GM18520 (cell line): ENCODE measurements around the gene ADAMTS12.
"Not testable (repeated sequence)": the region's sequence is repeated elsewhere in the genome, so short reads cannot be mapped to it uniquely, and the experiment has no call there.

ENCODE experiments used
- ATAC-seq: cut with Tn5 transposase; IDR thresholded peaks from one replicate; pipeline ENCODE4 v1.9.1; 2021; ENCODE audit not compliant: unreplicated experiment

Gene ADAMTS12

GRCh38 chr5:33914844-33915243, 23.1 kb upstream of the ADAMTS12 start:
- not testable (repeated sequence) for ATAC-seq

GRCh38 chr5:33906248-33906647, 14.5 kb upstream of the ADAMTS12 start:
- ATAC-seq: not testable (repeated sequence)

- no peak for ATAC-seq
These were observed 13.6 kb upstream of the ADAMTS12 start for GRCh38 chr5:33905381-33905780.

- ATAC-seq: no peak
These were observed 11.3 kb upstream of the ADAMTS12 start for GRCh38 chr5:33903118-33903517.

- ATAC-seq: no peak
These were observed 9.4 kb upstream of the ADAMTS12 start for GRCh38 chr5:33901156-33901555.

GRCh38 chr5:33894566-33894965, 2.8 kb upstream of the ADAMTS12 start:
- ATAC-seq: no peak

- no peak for ATAC-seq
These were observed 889 bp upstream of the ADAMTS12 start for GRCh38 chr5:33892620-33893137.

- ATAC-seq: no peak
These were observed 373 bp downstream of the ADAMTS12 start for GRCh38 chr5:33891446-33891787.

- ATAC-seq: no peak
These were observed 1.4 kb downstream of the ADAMTS12 start for GRCh38 chr5:33890131-33891032.

- ATAC-seq: no peak
These were observed 3.2 kb downstream of the ADAMTS12 start for GRCh38 chr5:33888587-33888986.

GRCh38 chr5:33887268-33887667, 4.5 kb downstream of the ADAMTS12 start:
- no peak for ATAC-seq

- no peak for ATAC-seq
These were observed 5.5 kb downstream of the ADAMTS12 start for GRCh38 chr5:33886283-33886682.

GRCh38 chr5:33885679-33886078, 6.1 kb downstream of the ADAMTS12 start:
- ATAC-seq: no peak

GRCh38 chr5:33883482-33883881, 8.3 kb downstream of the ADAMTS12 start:
- ATAC-seq: no peak

GRCh38 chr5:33880319-33880718, 11.5 kb downstream of the ADAMTS12 start:
- ATAC-seq: no peak

- no peak for ATAC-seq
These were observed 14.3 kb downstream of the ADAMTS12 start for GRCh38 chr5:33877449-33877848.

- ATAC-seq: no peak
These were observed 24.5 kb downstream of the ADAMTS12 start for GRCh38 chr5:33867241-33867640.

GRCh38 chr5:33859177-33859576, 32.6 kb downstream of the ADAMTS12 start:
- ATAC-seq: not testable (repeated sequence)

GRCh38 chr5:33857037-33857436, 34.8 kb downstream of the ADAMTS12 start:
- peak; percentile 74 for ATAC-seq

- no peak for ATAC-seq
These were observed 36.4 kb downstream of the ADAMTS12 start for GRCh38 chr5:33855396-33855795.

- no peak for ATAC-seq
These were observed 37.0 kb downstream of the ADAMTS12 start for GRCh38 chr5:33854733-33855151.

GRCh38 chr5:33852837-33853236, 39.0 kb downstream of the ADAMTS12 start:
- no peak for ATAC-seq

GRCh38 chr5:33852319-33852718, 39.5 kb downstream of the ADAMTS12 start:
- no peak for ATAC-seq
